Measurements from ENCODE around the gene PHGDH. TPM values are rescaled to one million over a fixed set of nuclear protein-coding genes. Genes with fewer than 3 reads are reported as not detected.
A peak's percentile ranks its signal among the peaks of the same experiment; 100 is the strongest.
"Not testable (repeated sequence)": the region's sequence is repeated elsewhere in the genome, so short reads cannot be mapped to it uniquely, and the experiment has no call there.

PHGDH gene
- total RNA-seq, 1 donor from 2014 or later: 60.8 TPM

DNA sequence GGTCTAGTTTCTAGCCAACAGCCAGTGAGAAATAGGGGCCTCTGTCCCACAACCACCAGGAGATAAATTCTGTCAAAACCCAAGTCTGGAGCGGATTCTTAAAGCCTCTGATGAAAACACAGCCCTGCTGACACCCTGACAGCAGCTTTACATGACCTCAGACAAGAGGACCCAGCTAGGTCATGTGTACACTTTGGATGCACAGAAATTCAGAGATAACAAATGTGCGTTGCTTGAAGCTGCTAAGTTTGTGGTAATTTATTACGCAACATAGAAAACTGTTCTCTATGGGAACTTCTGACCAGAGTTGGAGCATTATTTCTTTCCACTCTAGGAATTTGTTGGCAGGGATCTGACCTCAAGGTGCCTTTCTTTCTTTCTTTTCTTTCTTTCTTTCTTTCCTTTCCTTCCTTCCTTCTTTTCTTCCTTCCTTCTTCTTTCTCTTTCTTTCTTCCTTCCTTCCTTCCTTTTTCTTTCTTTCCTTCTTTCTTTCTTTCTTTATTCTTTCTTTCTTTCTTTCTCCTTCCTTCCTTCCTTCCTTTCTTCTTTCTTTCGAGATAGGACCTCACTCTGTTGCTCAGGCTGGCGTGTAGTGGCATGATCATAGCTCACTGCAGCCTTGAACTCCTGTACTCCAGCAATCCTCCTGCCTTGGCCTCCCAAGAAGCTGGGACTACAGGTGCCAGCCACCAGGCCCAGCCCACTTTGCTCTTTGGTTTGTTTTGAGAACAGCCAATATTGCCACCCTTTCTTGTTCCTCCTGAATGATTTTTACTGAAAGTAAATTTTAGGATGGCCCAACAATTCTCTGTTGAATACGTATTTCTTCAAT, 71.8 kb downstream of the PHGDH start:
- Histone ChIP-seq H3K27ac (no peak overlapping the region), H3K9me3 (no peaks in the 10 kb centered on the region), H3K27me3 (ENCODE audit: low read depth) (no peaks in the 10 kb centered on the region), H3K36me3 (no peaks in the 10 kb centered on the region), H3K4me1 (peaks cover 43% of the 10 kb centered on the region), H3K4me3 (no peak overlapping the region)
- no peak for DNase-seq
- TF ChIP-seq, protein P1, sequence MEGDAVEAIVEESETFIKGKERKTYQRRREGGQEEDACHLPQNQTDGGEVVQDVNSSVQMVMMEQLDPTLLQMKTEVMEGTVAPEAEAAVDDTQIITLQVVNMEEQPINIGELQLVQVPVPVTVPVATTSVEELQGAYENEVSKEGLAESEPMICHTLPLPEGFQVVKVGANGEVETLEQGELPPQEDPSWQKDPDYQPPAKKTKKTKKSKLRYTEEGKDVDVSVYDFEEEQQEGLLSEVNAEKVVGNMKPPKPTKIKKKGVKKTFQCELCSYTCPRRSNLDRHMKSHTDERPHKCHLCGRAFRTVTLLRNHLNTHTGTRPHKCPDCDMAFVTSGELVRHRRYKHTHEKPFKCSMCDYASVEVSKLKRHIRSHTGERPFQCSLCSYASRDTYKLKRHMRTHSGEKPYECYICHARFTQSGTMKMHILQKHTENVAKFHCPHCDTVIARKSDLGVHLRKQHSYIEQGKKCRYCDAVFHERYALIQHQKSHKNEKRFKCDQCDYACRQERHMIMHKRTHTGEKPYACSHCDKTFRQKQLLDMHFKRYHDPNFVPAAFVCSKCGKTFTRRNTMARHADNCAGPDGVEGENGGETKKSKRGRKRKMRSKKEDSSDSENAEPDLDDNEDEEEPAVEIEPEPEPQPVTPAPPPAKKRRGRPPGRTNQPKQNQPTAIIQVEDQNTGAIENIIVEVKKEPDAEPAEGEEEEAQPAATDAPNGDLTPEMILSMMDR (IDR thresholded peaks at IDR 0.05): no peak
- intact Hi-C loops (cut with DNase I): no loop called here
- ATAC-seq: no peak

DNA sequence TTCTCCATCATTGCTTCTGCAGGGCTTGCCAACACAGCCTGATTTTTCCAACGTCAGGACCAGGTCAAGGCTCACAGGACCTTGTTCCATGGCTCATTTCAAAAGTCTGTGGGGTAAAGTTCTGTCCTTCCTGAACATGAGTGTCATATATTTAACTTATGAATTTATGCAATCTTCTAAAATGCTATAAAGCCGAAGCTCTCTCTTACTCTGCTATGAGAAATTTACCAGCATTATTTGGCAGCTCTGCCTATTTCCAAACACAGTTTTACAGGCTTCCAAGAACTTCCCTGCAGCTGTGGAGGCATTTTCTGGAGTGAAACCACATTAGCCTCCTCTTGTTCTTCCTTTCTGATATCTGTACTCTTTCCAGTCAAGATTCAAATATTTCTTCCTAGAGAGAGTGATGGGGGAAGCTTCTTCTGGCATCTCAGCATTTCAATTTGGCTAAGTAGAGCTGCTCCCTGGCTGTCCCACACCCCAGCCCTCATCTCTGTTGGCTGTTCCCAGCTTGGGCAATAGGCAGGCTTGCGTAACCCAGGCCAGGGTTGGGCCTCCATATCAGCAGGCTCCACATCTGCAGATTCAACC, 72.6 kb downstream of the PHGDH start:
- DNase-seq (peak; percentile 85), ATAC-seq (peak; percentile 69 to 77)
- Histone ChIP-seq H3K27me3 (ENCODE audit: low read depth) (no peaks in the 10 kb centered on the region), H3K9me3 (no peaks in the 10 kb centered on the region), H3K4me3 (no peak overlapping the region), H3K27ac (peak overlapping the region; percentile 3), H3K36me3 (no peaks in the 10 kb centered on the region), H3K4me1 (peaks cover 40% of the 10 kb centered on the region)
- TF ChIP-seq, protein P1 (IDR thresholded peaks at IDR 0.05): no peak
- intact Hi-C loops (cut with DNase I): no loop called here

DNA sequence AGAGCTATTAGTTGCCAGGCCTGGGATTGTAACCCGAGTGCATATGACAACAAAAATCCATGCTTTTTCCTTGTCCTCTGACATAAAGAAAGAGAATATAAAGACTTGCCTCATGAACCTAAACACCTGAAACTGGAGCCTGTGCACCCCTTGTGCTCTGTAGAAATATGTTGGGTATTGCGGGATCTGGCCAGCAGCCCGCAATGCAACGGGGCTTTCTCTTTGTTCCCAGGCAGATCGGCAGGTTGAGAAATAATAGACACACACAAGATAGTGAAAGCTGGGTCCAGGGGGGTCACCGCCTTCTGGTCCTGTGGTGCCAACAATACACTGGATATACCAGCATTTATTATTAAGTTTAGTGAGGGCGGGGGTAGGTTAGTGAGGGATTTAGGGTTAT, 74.3 kb downstream of the PHGDH start:
- H3K27me3 ChIP-seq (ENCODE audit: low read depth); H3K9me3 ChIP-seq; DNase-seq; H3K27ac ChIP-seq; H3K4me3 ChIP-seq; H3K36me3 ChIP-seq; intact Hi-C loops (cut with DNase I); ATAC-seq: not testable (repeated sequence)
- H3K4me1 ChIP-seq: peaks cover 36% of the 10 kb centered on the region

DNA sequence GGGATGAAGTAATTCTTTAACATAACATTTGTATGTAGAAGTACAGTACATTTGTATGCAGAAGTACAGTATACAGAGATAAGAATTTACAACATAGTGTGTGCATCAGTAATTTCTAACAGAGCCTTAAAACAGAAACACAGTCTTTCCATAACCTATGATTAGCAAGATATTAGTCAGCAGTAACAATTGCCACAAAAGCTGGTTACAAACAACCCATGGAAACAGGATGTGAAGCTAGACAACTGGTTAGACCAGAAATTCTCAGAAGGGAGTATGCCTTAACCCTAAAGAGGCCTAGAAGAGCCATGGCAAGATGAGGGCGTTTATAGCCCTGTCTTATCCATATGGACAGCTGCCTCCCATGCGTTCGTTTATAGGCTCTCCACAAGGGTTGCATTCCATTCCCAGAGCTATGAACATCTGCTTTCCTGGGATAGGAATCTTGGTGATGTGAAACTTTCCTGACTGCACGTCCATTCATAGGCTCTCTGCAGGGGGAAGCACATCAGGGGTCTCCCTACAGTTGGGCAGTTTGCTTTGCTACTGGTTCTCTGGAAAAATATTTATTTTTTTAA, 74.8 kb downstream of the PHGDH start:
- peaks cover 36% of the 10 kb centered on the region for H3K4me1 ChIP-seq
- ATAC-seq; H3K9me3 ChIP-seq; intact Hi-C loops (cut with DNase I); DNase-seq; H3K4me3 ChIP-seq; H3K36me3 ChIP-seq; H3K27me3 ChIP-seq (ENCODE audit: low read depth): not testable (repeated sequence)
- peak overlapping the region; percentile 25 for H3K27ac ChIP-seq

DNA sequence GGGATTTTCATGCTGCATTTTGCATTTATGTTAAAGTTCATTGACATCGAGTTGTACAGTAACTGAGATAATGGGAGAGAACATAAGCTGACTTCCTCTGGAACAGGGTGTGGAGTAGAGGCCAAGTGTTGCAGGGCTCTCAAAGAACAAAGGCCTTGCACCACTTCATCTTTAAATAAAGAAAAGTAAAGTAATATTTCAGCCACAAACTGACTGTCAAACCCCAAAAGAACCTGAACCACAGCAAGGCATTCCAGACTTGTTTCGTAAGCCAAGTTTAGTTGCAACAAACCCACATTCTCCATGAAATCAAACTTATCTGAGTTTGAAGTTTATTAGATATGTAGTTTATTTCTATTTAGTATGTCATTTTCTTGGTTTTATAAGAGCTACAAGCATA, 76.0 kb downstream of the PHGDH start:
- H3K4me1 ChIP-seq: peaks cover 36% of the 10 kb centered on the region
- intact Hi-C loops (cut with DNase I): no loop called here
- no peaks in the 10 kb centered on the region for H3K9me3 ChIP-seq
- TF ChIP-seq, protein P1 (IDR thresholded peaks at IDR 0.05): no peak
- H3K4me3 ChIP-seq: no peak overlapping the region
- no peaks in the 10 kb centered on the region for H3K36me3 ChIP-seq
- H3K27ac ChIP-seq: no peak overlapping the region
- H3K27me3 ChIP-seq (ENCODE audit: low read depth): no peaks in the 10 kb centered on the region
- ATAC-seq (peak; percentile 61 to 75), DNase-seq (no peak)

DNA sequence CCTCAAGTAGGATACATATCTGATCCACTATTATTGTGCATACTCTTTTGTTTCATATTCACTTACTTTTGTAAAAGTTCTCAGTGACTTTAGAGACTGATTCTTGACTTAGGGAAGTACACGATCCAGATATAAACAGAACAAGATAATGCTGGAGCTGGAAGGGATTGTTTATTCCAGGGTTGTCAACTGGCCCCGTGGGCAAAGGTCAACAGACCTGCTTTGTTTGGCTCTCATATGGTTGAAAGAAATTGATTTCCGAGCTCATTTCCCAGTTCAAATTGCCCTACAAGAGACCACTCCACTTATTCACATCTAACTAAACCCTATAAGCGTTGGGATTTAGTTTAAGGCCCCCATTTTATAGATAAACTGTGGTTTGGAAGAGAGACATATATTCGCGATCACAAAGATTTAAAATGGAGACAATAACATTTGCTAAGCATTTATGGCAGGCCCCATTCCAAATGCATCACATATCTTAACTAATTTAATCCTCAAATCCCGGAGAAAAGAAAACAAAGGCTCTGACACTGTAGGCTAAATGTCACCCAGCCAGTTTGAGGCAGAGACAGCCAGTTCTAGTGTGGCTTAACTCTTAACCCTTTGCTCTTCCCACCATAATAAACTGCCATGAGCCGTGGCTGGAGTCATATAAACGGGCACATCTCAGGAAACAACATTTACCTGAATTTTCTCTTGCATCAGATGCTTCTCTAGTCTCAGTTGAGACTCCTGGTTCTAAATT, 78.9 kb downstream of the PHGDH start:
- Histone ChIP-seq H3K4me3 (no peak overlapping the region), H3K27me3 (ENCODE audit: low read depth) (no peaks in the 10 kb centered on the region), H3K27ac (no peak overlapping the region), H3K36me3 (no peaks in the 10 kb centered on the region), H3K4me1 (peaks cover 10% of the 10 kb centered on the region), H3K9me3 (no peaks in the 10 kb centered on the region)
- TF ChIP-seq, protein P1 (IDR thresholded peaks at IDR 0.05): no peak
- ATAC-seq (no peak), DNase-seq (no peak)
- intact Hi-C loops (cut with DNase I): no loop called here
